HepG2 (cell line): ENCODE measurements around the gene MVP. TPM values are rescaled to one million over a fixed set of nuclear protein-coding genes. Genes with fewer than 3 reads are reported as not detected.

ENCODE experiments used
- ADNP ChIP-seq: sonication (generic); formaldehyde crosslinking; IDR thresholded peaks from 2 replicates; pipeline ENCODE4 v1.4.0; 2020; ENCODE audit warnings: missing genetic modification reagents
- AKAP8 ChIP-seq: sonication (generic); formaldehyde crosslinking; IDR thresholded peaks from 2 replicates; pipeline ENCODE4 v1.5.1; 2020; ENCODE audit warnings: mild to moderate bottlenecking, missing genetic modification reagents
- CREB1 ChIP-seq, 2 experiments: fragments of 450-650 bp in 1 of 2; IDR thresholded peaks; 2 replicates each; pipeline ENCODE4 v1.6.1; 2016 to 2017; ENCODE audit warnings: control low read depth in 1 of 2, mild to moderate bottlenecking in 1 of 2, missing compliant biosample characterization in 1 of 2, missing genetic modification characterization in 1 of 2
- CSRNP1 ChIP-seq: sonication (generic); formaldehyde crosslinking; IDR thresholded peaks from 2 replicates; pipeline ENCODE4 v1.8.1; 2023; ENCODE audit warnings: mild to moderate bottlenecking, missing genetic modification reagents
- DDIT3 ChIP-seq: sonication (generic); formaldehyde crosslinking; IDR thresholded peaks from 2 replicates; pipeline ENCODE4 v1.4.0; 2020; ENCODE audit warnings: mild to moderate bottlenecking, missing genetic modification reagents
- GATA4 ChIP-seq: sonication (generic); IDR thresholded peaks from 2 replicates; pipeline ENCODE4 v1.6.1; 2016; ENCODE audit warnings: antibody characterized with exemption, low read depth, borderline replicate concordance
- NAIF1 ChIP-seq: sonication (generic); formaldehyde crosslinking; IDR thresholded peaks from 2 replicates; pipeline ENCODE4 v1.5.0; 2020; ENCODE audit warnings: mild to moderate bottlenecking, missing genetic modification reagents, borderline replicate concordance
- NBN ChIP-seq: fragments of 450-650 bp; conservative IDR thresholded peaks from 2 replicates; pipeline ENCODE4 v1.6.1; 2017
- NFKB2 ChIP-seq: sonication (generic); formaldehyde crosslinking; IDR thresholded peaks from 2 replicates; pipeline ENCODE4 v1.4.0; 2020; ENCODE audit warnings: missing genetic modification reagents, borderline replicate concordance
- PAF1 ChIP-seq: IDR thresholded peaks from 2 replicates; pipeline ENCODE4 v1.6.1; 2016; ENCODE audit warnings: missing genetic modification reagents, missing compliant biosample characterization
- RAD21 ChIP-seq: fragments of 450-650 bp; formaldehyde crosslinking; IDR thresholded peaks from 2 replicates; pipeline ENCODE4 v1.5.0; 2020; ENCODE audit warnings: mild to moderate bottlenecking
- RAD51 ChIP-seq: fragments of 450-650 bp; IDR thresholded peaks from 2 replicates; pipeline ENCODE4 v1.6.1; 2016; ENCODE audit warnings: borderline replicate concordance
- REPIN1 ChIP-seq: sonication (generic); formaldehyde crosslinking; IDR thresholded peaks from 2 replicates; pipeline ENCODE4 v1.8.0; 2022; ENCODE audit warnings: missing genetic modification reagents, low read depth, mild to moderate bottlenecking, borderline replicate concordance
- RNF219 ChIP-seq: sonication (generic); formaldehyde crosslinking; IDR thresholded peaks from 2 replicates; pipeline ENCODE4 v1.5.0; 2020; ENCODE audit warnings: mild to moderate bottlenecking, missing genetic modification reagents
- SOX6 ChIP-seq, 2 experiments: fragments of 450-650 bp in 1 of 2; sonication (generic) in 1 of 2; formaldehyde crosslinking in 1 of 2; IDR thresholded peaks; 2 replicates each; pipeline versions ENCODE4 v1.4.0 to v1.6.1; 2017 to 2020; ENCODE audit warnings: antibody characterized with exemption in 1 of 2, mild to moderate bottlenecking in 1 of 2, missing genetic modification reagents in 1 of 2
- ZBTB33 ChIP-seq: sonication (generic); formaldehyde crosslinking; IDR thresholded peaks from 2 replicates; pipeline ENCODE4 v1.4.0; 2020; ENCODE audit warnings: missing genetic modification reagents
- ZFP37 ChIP-seq: sonication (generic); formaldehyde crosslinking; IDR thresholded peaks from 2 replicates; pipeline ENCODE4 v1.4.0; 2020; ENCODE audit warnings: missing genetic modification reagents, borderline replicate concordance
- ZNF317 ChIP-seq: sonication (generic); formaldehyde crosslinking; IDR thresholded peaks from 2 replicates; pipeline ENCODE4 v1.5.0; 2020; ENCODE audit warnings: mild to moderate bottlenecking, missing genetic modification reagents
- ZNF709 ChIP-seq: sonication (generic); formaldehyde crosslinking; IDR thresholded peaks from 2 replicates; pipeline ENCODE4 v1.5.0; 2020; ENCODE audit warnings: mild to moderate bottlenecking, missing genetic modification reagents
- ZNF740 ChIP-seq: sonication (generic); formaldehyde crosslinking; IDR thresholded peaks from 2 replicates; pipeline ENCODE4 v1.4.0; 2020; ENCODE audit warnings: missing genetic modification reagents
- ZNF850 ChIP-seq: sonication (generic); formaldehyde crosslinking; conservative IDR thresholded peaks from 2 replicates; pipeline ENCODE4 v1.9.0; 2021; ENCODE audit warnings: mild to moderate bottlenecking, missing genetic modification reagents
- polyA plus RNA-seq, 8 experiments: library from polyadenylated mRNA; depleted of rRNA in 3 of 8; stranded (reverse) in 7 of 8; unstranded in 1 of 8; fragments of >200 nt; fragmentation: Illumina TruSeq in 4 of 8; extraction: Trizol in 4 of 8; gene quantifications; 2 replicates each; pipeline versions ENCODE4 v1.2.1 to v1.2.3, GENCODE V29; 2011 to 2016; ENCODE audit warnings: low read depth in 4 of 8, missing spikeins in 1 of 8, mixed read lengths in 1 of 8; ENCODE audit not compliant: insufficient read depth in 1 of 8
- total RNA-seq, 5 experiments: library from RNA; depleted of rRNA; stranded (reverse); fragments of >200 nt; fragmentation: Illumina TruSeq; extraction: Trizol; gene quantifications; 2 replicates each; pipeline ENCODE4 v1.2.3, GENCODE V29; 2016; ENCODE audit warnings: low read depth in 1 of 5

Gene MVP
- total and polyA plus RNA-seq, 2 of the 13 experiments (the other 11 are each of a cell fraction or from before 2014, with no cell fraction given), result 22.9 to 43.5 TPM

- TF ChIP-seq ZBTB33 (CRISPR knock-in tag), result peak; percentile 82
- TF ChIP-seq RNF219 (CRISPR knock-in tag), result peak; percentile 97; the same call in 1 of the 2 replicates
- 0 out of 2 replicates have a peak, but pooled peaks have one; percentile 17 for TF ChIP-seq ADNP (CRISPR knock-in tag)
- TF ChIP-seq ZNF740 (CRISPR knock-in tag), result 0 out of 2 replicates have a peak, but pooled peaks have one; percentile 75
- no peak for TF ChIP-seq NBN
- peak; percentile 87 for TF ChIP-seq RAD21 (CRISPR knock-in tag)
- peak; percentile 98 for TF ChIP-seq ZFP37 (CRISPR knock-in tag)
- TF ChIP-seq CSRNP1 (CRISPR knock-in tag), result peak; percentile 98
- peak; percentile 89; the same call in 1 of the 2 replicates for TF ChIP-seq AKAP8 (CRISPR knock-in tag)
- TF ChIP-seq SOX6 (IDR thresholded peaks at IDR 0.05), result no peak
- peak; percentile 84 for TF ChIP-seq SOX6 (CRISPR knock-in tag; IDR thresholded peaks at IDR 0.05)
- TF ChIP-seq NAIF1 (CRISPR knock-in tag), result peak; percentile 98
- TF ChIP-seq PAF1 (CRISPR knock-in tag), result 0 out of 2 replicates have a peak, but pooled peaks have one; percentile 61
- TF ChIP-seq DDIT3 (CRISPR knock-in tag), result no peak
- TF ChIP-seq CREB1 (IDR thresholded peaks at IDR 0.05), result 0 out of 2 replicates have a peak, but pooled peaks have one; percentile 26
- TF ChIP-seq CREB1 (CRISPR knock-in tag; IDR thresholded peaks at IDR 0.05), result no peak
- peak; percentile 88 for TF ChIP-seq ZNF317 (CRISPR knock-in tag)
- TF ChIP-seq NFKB2, result peak; percentile 100
- no peak; the same call in 1 of the 2 replicates for TF ChIP-seq ZNF850
- peak; percentile 98 for TF ChIP-seq ZNF709 (CRISPR knock-in tag)
- TF ChIP-seq RAD51, result no peak
- no peak for TF ChIP-seq GATA4
- peak; percentile 98 for TF ChIP-seq REPIN1 (CRISPR knock-in tag)
Measured at GRCh38 chr16:29807426-29808218, 12.6 kb upstream of the MVP start (continued).
